Activated CD4-positive, CD25-positive, alpha-beta regulatory T cell (primary cell): ENCODE data around the gene KLF14.
"Not testable (repeated sequence)": the region's sequence is repeated elsewhere in the genome, so short reads cannot be mapped to it uniquely, and the experiment has no call there.

Source experiments
- DNase-seq, 4 experiments: peaks; one replicate each; lab custom pipeline; 2025; lab: John Stamatoyannopoulos, UW

Gene KLF14

DNA sequence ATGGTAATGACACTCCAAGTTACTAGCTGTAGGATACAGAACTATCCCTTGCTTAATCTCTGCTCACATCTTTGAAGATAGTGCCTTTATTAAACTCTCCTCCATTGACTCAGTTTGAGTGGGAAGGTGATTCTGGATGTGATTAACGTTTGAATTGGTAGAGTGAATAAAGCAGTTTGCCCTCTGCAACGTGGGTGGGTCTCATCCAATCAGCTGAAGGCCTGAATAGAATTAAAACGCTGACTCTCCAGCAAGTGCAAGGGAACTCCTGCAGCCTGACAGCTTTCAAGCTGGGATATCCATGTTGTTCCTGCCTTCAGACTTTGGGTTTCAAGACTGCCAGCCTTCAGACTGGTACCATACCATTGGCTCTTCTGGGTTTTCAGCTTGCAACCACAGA, 21.6 kb downstream of the KLF14 start:
- DNase-seq = no peak

DNA sequence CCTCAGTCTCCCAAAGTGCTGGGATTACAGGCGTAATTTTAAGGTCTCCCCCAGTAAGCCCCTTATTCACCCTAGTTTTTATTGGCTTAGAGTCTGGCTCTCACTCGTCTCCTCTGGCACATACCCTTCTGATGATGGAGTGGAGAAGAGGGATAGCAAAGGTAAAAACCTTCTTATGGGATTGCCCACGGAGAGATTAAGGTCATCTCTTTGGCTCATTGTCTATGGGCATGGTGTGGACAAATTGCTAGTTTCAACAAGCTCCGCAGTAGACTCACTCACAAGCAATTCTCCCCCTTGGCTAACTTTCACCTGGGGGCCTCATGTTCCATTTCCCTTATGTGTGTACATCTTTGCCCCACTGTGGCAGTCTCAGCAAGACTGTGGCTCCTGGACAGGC, 25.2 kb downstream of the KLF14 start:
- no peak for DNase-seq

DNA sequence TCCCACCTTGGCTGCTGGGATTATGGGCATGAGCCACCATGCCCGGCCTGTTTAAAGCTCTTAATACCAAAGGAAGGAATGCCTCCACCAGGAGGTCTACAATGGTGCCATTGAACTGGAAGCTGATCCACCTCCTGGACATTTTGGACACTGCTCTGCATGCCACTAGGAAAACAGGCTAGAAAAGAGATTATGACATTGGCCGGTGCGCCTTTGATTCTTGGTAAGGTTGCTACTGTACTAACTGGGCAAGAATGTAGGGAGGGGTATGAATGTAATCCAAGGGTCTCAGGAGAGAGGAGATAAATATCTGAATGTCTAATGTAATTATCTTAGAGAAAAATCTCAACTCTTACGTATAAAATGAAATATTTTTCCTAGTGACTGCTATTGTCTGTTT, 26.0 kb downstream of the KLF14 start:
- DNase-seq = no peak

DNA sequence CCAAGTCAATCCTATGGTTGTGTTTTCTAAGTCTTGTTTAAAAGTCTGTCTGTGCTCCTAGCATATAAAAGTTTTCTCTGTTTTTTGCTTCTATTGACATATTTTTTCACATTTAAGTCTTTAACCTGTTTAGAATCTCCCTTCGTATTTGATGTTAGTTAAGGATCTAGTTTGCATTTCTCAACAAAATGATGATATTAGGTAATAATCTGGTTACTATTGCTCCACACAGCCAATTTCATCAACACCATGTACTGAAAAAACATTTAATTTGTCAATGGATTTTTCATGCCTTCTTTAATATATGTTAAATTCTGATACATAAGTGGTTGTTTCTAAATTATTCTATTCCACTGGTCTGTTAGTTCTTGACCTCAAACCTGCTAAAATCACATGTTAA, 30.2 kb downstream of the KLF14 start:
- DNase-seq = no peak

DNA sequence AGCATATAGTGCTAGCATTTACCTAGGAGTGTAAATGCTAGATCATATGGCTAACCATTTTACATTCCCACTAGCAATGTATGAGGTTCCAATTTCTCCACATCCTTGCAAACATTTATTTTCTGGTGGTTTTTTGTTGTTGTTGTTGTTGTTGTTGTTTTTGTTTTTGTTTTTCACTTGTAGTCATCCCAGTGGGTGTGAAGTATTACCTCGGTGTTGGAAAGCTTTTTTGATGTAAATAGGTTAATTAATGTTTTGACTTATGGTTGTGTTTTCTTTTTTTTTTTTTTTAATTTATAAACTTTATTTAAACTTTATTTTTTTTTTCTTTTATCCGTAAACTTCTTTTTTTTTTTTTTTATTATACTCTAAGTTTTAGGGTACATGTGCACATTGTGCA, 32.4 kb downstream of the KLF14 start:
- no peak for DNase-seq

DNA sequence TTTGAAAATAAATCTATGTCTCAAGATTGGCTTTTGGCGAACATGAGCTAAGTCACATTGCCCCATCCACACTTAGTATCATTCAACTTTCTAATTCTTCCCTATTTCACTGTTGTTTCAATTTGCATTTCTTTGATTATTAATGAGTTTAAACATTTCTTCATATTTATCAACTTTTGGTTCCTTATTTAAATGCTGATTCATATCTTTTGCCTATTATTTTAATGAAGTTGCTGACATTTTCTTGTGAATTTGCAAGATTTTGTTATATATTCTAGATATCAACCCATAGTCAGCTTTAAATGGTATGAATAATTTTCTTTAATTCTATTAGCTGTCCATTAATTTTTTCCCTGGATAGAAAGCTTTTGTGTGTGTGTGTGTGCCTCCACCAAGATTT, 33.2 kb downstream of the KLF14 start:
- no peak for DNase-seq

DNA sequence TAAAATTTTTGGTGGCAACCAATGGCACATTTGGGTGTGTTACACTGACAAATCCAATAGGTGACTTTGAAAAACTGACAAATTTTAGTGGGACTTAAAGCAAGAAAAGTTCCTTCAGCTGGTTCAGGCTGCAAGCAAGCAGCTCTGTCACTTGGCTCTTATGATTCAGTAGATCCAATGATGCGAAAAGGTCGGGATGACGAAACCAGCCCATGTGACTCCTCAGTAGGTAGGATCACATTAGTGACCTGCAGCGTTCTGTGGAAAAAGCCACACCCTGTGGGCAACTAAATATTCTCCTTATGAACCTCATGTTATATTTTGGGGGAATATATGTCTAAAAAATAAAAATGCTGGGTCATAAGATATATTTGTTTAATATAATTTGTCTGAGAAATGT, 34.3 kb downstream of the KLF14 start:
- no peak for DNase-seq

DNA sequence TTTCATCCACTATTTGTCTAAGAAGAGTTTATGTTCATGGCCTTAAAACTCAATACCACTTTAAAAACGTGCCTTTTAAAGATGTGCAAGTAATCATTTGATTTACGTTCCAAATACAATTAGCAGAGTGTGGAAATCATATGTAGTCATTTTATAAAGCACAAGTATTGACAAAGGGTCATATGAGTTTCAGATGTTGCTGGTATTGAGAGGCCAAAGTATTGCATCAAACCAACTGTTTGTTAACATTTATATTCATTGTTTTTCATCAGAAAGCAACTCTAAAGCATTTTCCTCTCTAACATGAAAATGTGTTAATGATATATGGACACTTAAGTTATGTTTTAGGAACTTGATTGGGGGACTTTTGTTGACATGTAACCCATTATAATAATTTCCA, 36.2 kb downstream of the KLF14 start:
- DNase-seq = no peak

DNA sequence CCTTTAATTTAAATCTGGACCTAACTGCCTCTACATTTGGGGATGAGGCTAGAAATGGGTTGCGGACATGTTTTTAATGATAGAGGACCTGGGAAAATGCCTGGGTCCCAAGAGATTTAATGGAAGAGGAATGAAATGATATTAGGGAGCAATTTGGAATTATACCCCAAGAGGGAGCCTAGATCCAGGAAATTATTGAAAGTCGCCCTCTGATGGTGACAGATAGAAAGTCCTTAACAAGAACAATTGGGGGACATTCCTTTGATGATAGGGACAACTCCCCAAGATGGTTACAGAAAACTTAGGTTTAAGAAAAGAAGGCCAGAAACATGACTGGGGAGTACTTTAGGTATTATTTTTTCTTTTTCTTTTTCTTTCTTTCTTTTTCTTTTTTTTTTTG, 38.2 kb downstream of the KLF14 start:
- DNase-seq = no peak

DNA sequence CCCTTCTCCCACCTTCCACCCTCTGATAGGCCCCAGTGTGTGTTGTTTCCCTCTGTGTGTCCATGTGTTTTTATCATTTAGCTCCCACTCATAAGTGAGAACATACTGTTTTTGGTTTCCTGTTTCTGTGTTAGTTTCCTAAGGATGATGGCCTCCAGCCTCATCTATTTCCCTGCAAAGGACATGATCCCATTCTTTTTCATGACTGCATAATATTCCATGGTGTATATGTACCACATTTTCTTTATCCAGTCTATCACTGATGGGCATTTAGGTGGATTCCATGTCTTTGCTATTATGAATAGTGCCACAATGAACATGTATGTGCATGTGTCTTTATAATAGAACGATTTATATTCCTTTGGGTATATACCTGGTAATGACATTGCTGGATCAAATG, 41.6 kb downstream of the KLF14 start:
- not testable (repeated sequence) for DNase-seq

DNA sequence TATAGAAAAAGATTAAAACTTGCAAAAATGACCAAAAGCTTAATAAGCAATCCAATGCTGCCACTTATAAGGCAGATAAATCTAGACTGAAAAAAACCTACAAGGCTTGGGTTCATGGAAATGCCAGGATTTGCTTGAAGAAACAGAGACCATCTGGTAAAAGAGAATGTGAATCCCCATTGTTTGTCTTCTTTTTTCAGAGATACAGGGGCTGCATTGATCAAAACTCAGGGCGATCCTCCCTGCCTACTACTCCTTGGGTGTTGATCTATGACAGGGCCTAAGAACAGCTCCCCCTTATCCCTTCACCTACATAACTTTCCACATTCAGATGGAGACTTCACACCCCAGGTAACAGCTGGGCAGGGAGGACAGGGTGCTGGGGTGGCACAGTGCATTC, 44.3 kb downstream of the KLF14 start:
- DNase-seq = no peak

DNA sequence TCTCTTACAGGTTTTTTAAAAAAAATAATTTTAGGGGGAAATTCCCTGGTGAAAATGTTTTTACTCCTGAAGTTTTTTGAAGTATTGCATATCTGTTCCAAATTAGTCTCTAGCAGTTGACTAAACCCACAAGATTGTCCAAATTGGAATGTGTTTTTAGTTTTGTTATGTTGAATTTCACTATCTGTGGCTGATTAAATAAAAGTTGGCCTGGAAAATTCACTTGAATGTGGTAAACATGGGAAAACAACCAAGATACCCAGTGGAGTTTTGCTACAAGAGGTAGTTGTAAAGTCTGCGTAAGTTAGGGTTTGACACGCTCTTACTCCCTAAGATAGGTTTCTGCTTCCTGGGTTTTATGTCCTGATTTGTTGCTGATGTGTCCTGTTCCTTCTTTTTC, 51.0 kb downstream of the KLF14 start:
- no peak for DNase-seq
